H1 (cell line): ENCODE results near the gene FRMPD2. TPM values are rescaled to one million over a fixed set of nuclear protein-coding genes. Genes with fewer than 3 reads are reported as not detected.

ENCODE experiments used
- EP300 ChIP-seq, 2 experiments: IDR thresholded peaks; 1 replicate in 1 of 2; 2 replicates in 1 of 2; pipeline ENCODE4 v1.6.1; 2011 to 2012; ENCODE audit warnings: low read depth in 2 of 2, low read length in 2 of 2, mild to moderate bottlenecking in 2 of 2, borderline replicate concordance in 1 of 2, inconsistent platforms in 1 of 2, moderate library complexity in 1 of 2
- RAD21 ChIP-seq, 2 experiments: IDR thresholded peaks in 1 of 2; conservative IDR thresholded peaks in 1 of 2; 2 replicates each; pipeline ENCODE4 v1.6.1; 2011; ENCODE audit warnings: low read depth in 2 of 2, low read length in 2 of 2, improper control_type of control experiment in 1 of 2, inconsistent platforms in 1 of 2, mild to moderate bottlenecking in 1 of 2, moderate library complexity in 1 of 2
- polyA plus RNA-seq, 7 experiments: library from polyadenylated mRNA; depleted of rRNA in 3 of 7; stranded (reverse) in 5 of 7; unstranded in 2 of 7; fragments of >200 nt in 5 of 7; fragments of 200-250 nt in 2 of 7; gene quantifications; 1 replicate in 5 of 7; 2 replicates in 1 of 7; 4 replicates in 1 of 7; pipeline versions ENCODE4 v1.2.1 to v1.2.3, GENCODE V29; 2011 to 2013; ENCODE audit warnings: missing spikeins in 2 of 7, mixed read lengths in 2 of 7
- total RNA-seq: library from RNA; stranded (reverse); fragmentation: NEBNext Ultra II Directional; extraction: Animal tissue kit (Norgen Biotek cat#: 25700); gene quantifications from 2 replicates; pipeline ENCODE4 v1.2.1, GENCODE V29; 2021

FRMPD2 gene
- total and polyA plus RNA-seq, 2 of the 8 experiments (the other 6 are each of a cell fraction or from before 2014, with no cell fraction given): 0.07 to 0.47 TPM

- TF ChIP-seq RAD21 (IDR thresholded peaks at IDR 0.05 in 1 of 2, conservative IDR thresholded peaks at IDR 0.05 in 1 of 2; ENCODE audit: low read depth in 2 of 2, low read length in 2 of 2) (no peak), EP300 (IDR thresholded peaks at IDR 0.05; ENCODE audit: borderline replicate concordance in 1 of 2, low read depth in 2 of 2, low read length in 2 of 2) (no peak)
Measured at GRCh38 chr10:48231178-48231577, 43.3 kb downstream of the FRMPD2 start (continued).
